ENCODE results near the gene GRK6. TPM values are rescaled to one million over a fixed set of nuclear protein-coding genes. Genes with fewer than 3 reads are reported as not detected.

GRK6 gene
- total and polyA plus RNA-seq, 8 donors = 7.2 to 14.5 (median 11.4) TPM

- DNase-seq (peak in 1 of 6 donors; percentile 29), ATAC-seq (no peak), FAIRE-seq (no peak)
- no peak for TF ChIP-seq CTCF (IDR thresholded peaks at IDR 0.05)
- H3K36me3 ChIP-seq = no peaks in the 10 kb centered on the region
- no peaks in the 10 kb centered on the region for H3K9me3 ChIP-seq
- intact Hi-C loops (cut with DNase I) = no loop called here
- no peaks in the 10 kb centered on the region for H3K27me3 ChIP-seq
- WGBS, 2 donors = 94% methylated on average over 13 of the region's 13 CpGs
- H3K4me1 ChIP-seq = peaks cover 0 to 3% (median 0%) of the 10 kb centered on the region in 3 donors
- no peak overlapping the region for H3K4me3 ChIP-seq
- H3K27ac ChIP-seq = no peak overlapping the region
These were observed 51.4 kb downstream of the GRK6 start for GRCh38 chr5:177477701-177478477.

- FAIRE-seq = no peak
- intact Hi-C loops (cut with DNase I) = no loop called here
- no peaks in the 10 kb centered on the region for H3K36me3 ChIP-seq
- peaks cover 0 to 3% (median 0%) of the 10 kb centered on the region in 3 donors for H3K4me1 ChIP-seq
- no peaks in the 10 kb centered on the region for H3K9me3 ChIP-seq
- TF ChIP-seq CTCF (IDR thresholded peaks at IDR 0.05) = no peak
- no peak overlapping the region for H3K27ac ChIP-seq
- WGBS, 2 donors = 42 to 43% methylated on average over 18 of the region's 18 CpGs
- H3K27me3 ChIP-seq = no peaks in the 10 kb centered on the region
- H3K4me3 ChIP-seq = no peak overlapping the region
- ATAC-seq = peak; percentile 62 to 73 (median 68)
- DNase-seq = peak in 4 of 6 donors; percentile 58 to 77 (median 69)
These were observed 52.5 kb downstream of the GRK6 start for GRCh38 chr5:177478711-177479646.

GRCh38 chr5:177479774-177480173 is 53.3 kb downstream of the GRK6 start:
- WGBS, 2 donors = 77 to 83% methylated on average over 14 of the region's 14 CpGs
- FAIRE-seq = no peak
- peak in 3 of 4 donors; percentile 17 to 33 (median 18) for ATAC-seq

GRCh38 chr5:177482359-177482795 is 55.9 kb downstream of the GRK6 start:
- H3K4me3 ChIP-seq = no peak overlapping the region
- H3K36me3 ChIP-seq = no peaks in the 10 kb centered on the region
- H3K4me1 ChIP-seq = peaks cover 0 to 3% (median 0%) of the 10 kb centered on the region in 3 donors
- FAIRE-seq = no peak
- intact Hi-C loops (cut with DNase I) = no loop called here
- no peak for ATAC-seq
- no peaks in the 10 kb centered on the region for H3K9me3 ChIP-seq
- TF ChIP-seq CTCF (IDR thresholded peaks at IDR 0.05) = no peak
- H3K27ac ChIP-seq = no peak overlapping the region
- WGBS, 2 donors = 94 to 96% methylated on average over 10 of the region's 10 CpGs
- peak in 1 of 6 donors; percentile 35 for DNase-seq
- H3K27me3 ChIP-seq = no peaks in the 10 kb centered on the region

More at GRCh38 chr5:177479774-177480173, 53.3 kb downstream of the GRK6 start:
- H3K4me1 ChIP-seq = peaks cover 0 to 3% (median 0%) of the 10 kb centered on the region in 3 donors
- H3K4me3 ChIP-seq = no peak overlapping the region
- intact Hi-C loops (cut with DNase I) = no loop called here
- no peak for DNase-seq
- no peaks in the 10 kb centered on the region for H3K36me3 ChIP-seq
- no peaks in the 10 kb centered on the region for H3K27me3 ChIP-seq
- no peak overlapping the region for H3K27ac ChIP-seq
- no peaks in the 10 kb centered on the region for H3K9me3 ChIP-seq
- TF ChIP-seq CTCF (IDR thresholded peaks at IDR 0.05) = no peak
